HG03139 (cell line): ENCODE measurements around the gene WNT8B.

Experiments
- ATAC-seq: cut with Tn5 transposase; IDR thresholded peaks from one replicate; pipeline ENCODE4 v1.9.1; 2021; ENCODE audit not compliant: unreplicated experiment

The WNT8B gene

GRCh38 chr10:100516847-100517246, 54.0 kb downstream of the WNT8B start:
- no peak for ATAC-seq

GRCh38 chr10:100518761-100519241, 56.0 kb downstream of the WNT8B start:
- no peak for ATAC-seq

- ATAC-seq = no peak
Observed at GRCh38 chr10:100519311-100520051, 56.7 kb downstream of the WNT8B start, which contains the start of gene SEC31B. Gene SEC31B, minus strand, starts transcription at chr10:100519861. Its CDS starts 2,909 bp downstream, at chr10:100516952.

- no peak for ATAC-seq
Observed at GRCh38 chr10:100520811-100521210, 58.0 kb downstream of the WNT8B start.

GRCh38 chr10:100522107-100522801, 59.4 kb downstream of the WNT8B start:
- ATAC-seq = no peak

- no peak for ATAC-seq
Observed at GRCh38 chr10:100522945-100523344, 60.1 kb downstream of the WNT8B start.

- no peak for ATAC-seq
Observed at GRCh38 chr10:100524206-100524605, 61.4 kb downstream of the WNT8B start.

- no peak for ATAC-seq
Observed at GRCh38 chr10:100524638-100525037, 61.8 kb downstream of the WNT8B start.

GRCh38 chr10:100528123-100528886, 65.5 kb downstream of the WNT8B start:
- no peak for ATAC-seq

- ATAC-seq = no peak
Observed at GRCh38 chr10:100528921-100529474, 66.2 kb downstream of the WNT8B start.

GRCh38 chr10:100529475-100530298, 66.9 kb downstream of the WNT8B start, which contains the start of gene NDUFB8:
Gene NDUFB8, minus strand, starts transcription at chr10:100529871. Its CDS starts 20 bp downstream, at chr10:100529851.
- ATAC-seq = no peak

GRCh38 chr10:100531761-100532160, 69.0 kb downstream of the WNT8B start:
- no peak for ATAC-seq
